CD8-positive, alpha-beta memory T cell (primary cell): ENCODE data around the gene MAST4. TPM values are rescaled to one million over a fixed set of nuclear protein-coding genes. Genes with fewer than 3 reads are reported as not detected.

Experiments used
- CTCF ChIA-PET: fragments of 350-600 bp; sonication (Branson Sonifier 250); formaldehyde crosslinking; loops from one replicate; lab custom pipeline; 2021; ENCODE audit warnings: antibody characterized with exemption; lab: Charles Lee
- POLR2A ChIA-PET: fragments of 350-600 bp; sonication (Branson Sonifier 250); formaldehyde crosslinking; loops from one replicate; lab custom pipeline; 2021; ENCODE audit warnings: antibody characterized with exemption; lab: Charles Lee
- DNase-seq, 5 donors: peaks; one replicate each; pipeline versions ENCODE4 v3.0.0 to v3.0.0-alpha.2; 2020 to 2022; ENCODE audit warnings: mixed read lengths in 1 of 5
- H3K27ac ChIP-seq: one replicate; pipeline ENCODE4 v1.7.0; 2013; ENCODE audit warnings: low read depth, mild to moderate bottlenecking, low read length, moderate library complexity
- H3K27me3 ChIP-seq: 2 replicates; pipeline ENCODE4 v1.7.0; 2013; ENCODE audit warnings: low read length, mild to moderate bottlenecking; ENCODE audit not compliant: insufficient read depth, poor library complexity, severe bottlenecking
- H3K36me3 ChIP-seq: 2 replicates; pipeline ENCODE4 v1.7.0; 2013; ENCODE audit warnings: mild to moderate bottlenecking, low read length, moderate library complexity; ENCODE audit not compliant: insufficient read depth
- H3K4me1 ChIP-seq: 2 replicates; pipeline ENCODE4 v1.7.0; 2013; ENCODE audit warnings: mild to moderate bottlenecking, low read length, moderate library complexity; ENCODE audit not compliant: insufficient read depth
- H3K4me3 ChIP-seq: 2 replicates; pipeline ENCODE4 v1.7.0; 2013; ENCODE audit warnings: mild to moderate bottlenecking, low read length
- H3K9me3 ChIP-seq: 2 replicates; pipeline ENCODE4 v1.7.0; 2013; ENCODE audit warnings: mild to moderate bottlenecking, low read length
- H3K27ac Mint-ChIP-seq, 8 donors: one replicate each; pipeline ENCODE4 v1.8.0; 2020 to 2021; ENCODE audit warnings: mixed read lengths in 8 of 8, mild to moderate bottlenecking in 6 of 8, inconsistent platforms in 3 of 8, moderate library complexity in 3 of 8
- H3K27me3 Mint-ChIP-seq, 2 donors: one replicate each; pipeline ENCODE4 v1.8.0; 2020 to 2021; ENCODE audit warnings: mixed read lengths in 2 of 2, mild to moderate bottlenecking in 1 of 2, moderate library complexity in 1 of 2
- H3K36me3 Mint-ChIP-seq, 3 donors: one replicate each; pipeline ENCODE4 v1.8.0; 2020 to 2021; ENCODE audit warnings: mixed read lengths in 3 of 3, inconsistent platforms in 1 of 3, mild to moderate bottlenecking in 1 of 3
- H3K4me1 Mint-ChIP-seq, 3 donors: one replicate each; pipeline ENCODE4 v1.8.0; 2020 to 2021; ENCODE audit warnings: mixed read lengths in 3 of 3, inconsistent platforms in 1 of 3, mild to moderate bottlenecking in 1 of 3
- H3K4me3 Mint-ChIP-seq, 7 donors: one replicate each; pipeline ENCODE4 v1.8.0; 2020 to 2021; ENCODE audit warnings: mixed read lengths in 7 of 7, mild to moderate bottlenecking in 6 of 7, moderate library complexity in 4 of 7, inconsistent platforms in 2 of 7
- H3K9me3 Mint-ChIP-seq, 5 donors: one replicate each; pipeline ENCODE4 v1.8.0; 2020 to 2022; ENCODE audit warnings: mixed read lengths in 5 of 5, mild to moderate bottlenecking in 3 of 5, moderate library complexity in 2 of 5, inconsistent platforms in 1 of 5
- polyA plus RNA-seq: library from polyadenylated mRNA; unstranded; fragments of 300-500 nt; fragmentation: Illumina TruSeq; gene quantifications from one replicate; pipeline ENCODE4 v1.2.3, GENCODE V29; 2021
- total RNA-seq, 2 experiments: library from RNA; stranded (reverse); gene quantifications; one replicate each; pipeline ENCODE4 v1.2.3, GENCODE V29; 2021

Gene MAST4
- total and polyA plus RNA-seq, 3 experiments from 2014 or later, result 5.0 to 7.2 (median 6.5) TPM

- Histone ChIP-seq H3K36me3 (no peaks in the 10 kb centered on the region), H3K9me3 (no peaks in the 10 kb centered on the region), H3K4me3 (no peak overlapping the region), H3K27ac (no peak overlapping the region), H3K4me1 (no peaks in the 10 kb centered on the region), H3K27me3 (no peaks in the 10 kb centered on the region)
- H3K27me3 Mint-ChIP-seq, result peaks cover 3 to 29% of the 10 kb centered on the region in 2 donors
- H3K9me3 Mint-ChIP-seq, result no peaks in the 10 kb centered on the region
- H3K4me3 Mint-ChIP-seq, result no peak overlapping the region
- ChIA-PET CTCF (no interaction called here), POLR2A (no interaction called here)
- no peak overlapping the region for H3K27ac Mint-ChIP-seq
- DNase-seq, result no peak
- H3K36me3 Mint-ChIP-seq, result no peaks in the 10 kb centered on the region
- H3K4me1 Mint-ChIP-seq, result no peaks in the 10 kb centered on the region
These were observed 255.1 kb downstream of the MAST4 start for GRCh38 chr5:66851306-66851705.

- no peaks in the 10 kb centered on the region for H3K27me3 ChIP-seq
- H3K4me1 Mint-ChIP-seq, result no peaks in the 10 kb centered on the region
- H3K36me3 ChIP-seq, result no peaks in the 10 kb centered on the region
- no peaks in the 10 kb centered on the region for H3K9me3 Mint-ChIP-seq
- no peak for DNase-seq
- no peaks in the 10 kb centered on the region for H3K9me3 ChIP-seq
- H3K27me3 Mint-ChIP-seq, result peaks cover 2 to 33% of the 10 kb centered on the region in 2 donors
- POLR2A ChIA-PET, result no interaction called here
- CTCF ChIA-PET, result interaction anchor here (1.0 kb wide), 1 partner anchor 12 kb away, joined by 3 read pairs; no protein-coding TSS in a partner anchor
- H3K4me1 ChIP-seq, result no peaks in the 10 kb centered on the region
- no peak overlapping the region for H3K27ac ChIP-seq
- H3K4me3 ChIP-seq, result no peak overlapping the region
- no peaks in the 10 kb centered on the region for H3K36me3 Mint-ChIP-seq
- no peak overlapping the region for H3K27ac Mint-ChIP-seq
- H3K4me3 Mint-ChIP-seq, result no peak overlapping the region
These were observed 258.2 kb downstream of the MAST4 start for GRCh38 chr5:66854416-66854815.

GRCh38 chr5:66856041-66856805, 260.0 kb downstream of the MAST4 start:
- Mint-ChIP-seq H3K27ac (no peak overlapping the region), H3K9me3 (no peaks in the 10 kb centered on the region), H3K4me3 (no peak overlapping the region), H3K27me3 (peaks cover 2 to 35% of the 10 kb centered on the region in 2 donors), H3K36me3 (no peaks in the 10 kb centered on the region), H3K4me1 (no peaks in the 10 kb centered on the region)
- ChIA-PET POLR2A (no interaction called here), CTCF (no interaction called here)
- Histone ChIP-seq H3K27ac (no peak overlapping the region), H3K27me3 (no peaks in the 10 kb centered on the region), H3K4me3 (no peak overlapping the region), H3K9me3 (no peaks in the 10 kb centered on the region), H3K36me3 (no peaks in the 10 kb centered on the region), H3K4me1 (no peaks in the 10 kb centered on the region)
- DNase-seq, result no peak

- no peaks in the 10 kb centered on the region for H3K9me3 ChIP-seq
- CTCF ChIA-PET, result no interaction called here
- Mint-ChIP-seq H3K27ac (no peak overlapping the region), H3K9me3 (no peaks in the 10 kb centered on the region), H3K36me3 (no peaks in the 10 kb centered on the region), H3K4me3 (no peak overlapping the region), H3K27me3 (peaks cover 5 to 48% of the 10 kb centered on the region in 2 donors), H3K4me1 (no peaks in the 10 kb centered on the region)
- DNase-seq, result no peak
- H3K27ac ChIP-seq, result no peak overlapping the region
- no peaks in the 10 kb centered on the region for H3K27me3 ChIP-seq
- H3K4me1 ChIP-seq, result no peaks in the 10 kb centered on the region
- no peak overlapping the region for H3K4me3 ChIP-seq
- POLR2A ChIA-PET, result no interaction called here
- H3K36me3 ChIP-seq, result no peaks in the 10 kb centered on the region
These were observed 263.3 kb downstream of the MAST4 start for GRCh38 chr5:66859526-66859925.

- no peak overlapping the region for H3K4me3 ChIP-seq
- no peaks in the 10 kb centered on the region for H3K4me1 Mint-ChIP-seq
- peaks cover 6 to 54% of the 10 kb centered on the region in 2 donors for H3K27me3 Mint-ChIP-seq
- H3K4me1 ChIP-seq, result no peaks in the 10 kb centered on the region
- peak overlapping the region in 1 of 8 donors; percentile 70 for H3K27ac Mint-ChIP-seq
- no peaks in the 10 kb centered on the region for H3K36me3 Mint-ChIP-seq
- no peaks in the 10 kb centered on the region for H3K36me3 ChIP-seq
- H3K27ac ChIP-seq, result no peak overlapping the region
- ChIA-PET POLR2A (interaction anchor here (0.7 kb wide), 1 partner anchor 115 kb away, joined by 4 read pairs; no protein-coding TSS in a partner anchor), CTCF (interaction anchor here (1.3 kb wide), 1 partner anchor 16 kb away, joined by 3 read pairs; no protein-coding TSS in a partner anchor)
- H3K4me3 Mint-ChIP-seq, result no peak overlapping the region
- H3K27me3 ChIP-seq, result no peaks in the 10 kb centered on the region
- no peak for DNase-seq
- no peaks in the 10 kb centered on the region for H3K9me3 ChIP-seq
- no peaks in the 10 kb centered on the region for H3K9me3 Mint-ChIP-seq
These were observed 264.2 kb downstream of the MAST4 start for GRCh38 chr5:66860199-66860975.

GRCh38 chr5:66861402-66861801, 265.2 kb downstream of the MAST4 start:
- ChIA-PET POLR2A (no interaction called here), CTCF (no interaction called here)

GRCh38 chr5:66862020-66862419, 265.8 kb downstream of the MAST4 start:
- Histone ChIP-seq H3K27ac (no peak overlapping the region), H3K27me3 (no peaks in the 10 kb centered on the region), H3K36me3 (no peaks in the 10 kb centered on the region), H3K4me1 (no peaks in the 10 kb centered on the region), H3K4me3 (no peak overlapping the region), H3K9me3 (no peaks in the 10 kb centered on the region)
- Mint-ChIP-seq H3K9me3 (no peaks in the 10 kb centered on the region), H3K27ac (no peak overlapping the region), H3K4me3 (no peak overlapping the region), H3K27me3 (peaks cover 6 to 60% of the 10 kb centered on the region in 2 donors), H3K36me3 (no peaks in the 10 kb centered on the region), H3K4me1 (no peaks in the 10 kb centered on the region)
- ChIA-PET POLR2A (no interaction called here), CTCF (no interaction called here)
- DNase-seq, result no peak

More at GRCh38 chr5:66861402-66861801, 265.2 kb downstream of the MAST4 start:
- H3K36me3 Mint-ChIP-seq, result no peaks in the 10 kb centered on the region
- Histone ChIP-seq H3K27ac (no peak overlapping the region), H3K4me1 (no peaks in the 10 kb centered on the region), H3K9me3 (no peaks in the 10 kb centered on the region), H3K36me3 (no peaks in the 10 kb centered on the region), H3K4me3 (no peak overlapping the region), H3K27me3 (no peaks in the 10 kb centered on the region)
- H3K4me1 Mint-ChIP-seq, result no peaks in the 10 kb centered on the region
- H3K4me3 Mint-ChIP-seq, result no peak overlapping the region
- H3K27me3 Mint-ChIP-seq, result peaks cover 6 to 59% of the 10 kb centered on the region in 2 donors
- no peak for DNase-seq
- no peaks in the 10 kb centered on the region for H3K9me3 Mint-ChIP-seq
- no peak overlapping the region for H3K27ac Mint-ChIP-seq
